Endometrial microvascular endothelial cells (primary cell): ENCODE results near the gene CTNNA2. TPM values are rescaled to one million over a fixed set of nuclear protein-coding genes. Genes with fewer than 3 reads are reported as not detected.

ENCODE experiments used
- in situ Hi-C: cut with HindIII; loops from 2 replicates; pipeline ENCODE4 v1.10.0; 2017; ENCODE audit warnings: low sequenced_read_pairs, low pct_unique_long_range_greater_than_20kb; ENCODE audit errors: inconsistent ontology term
- total RNA-seq: library from RNA; depleted of rRNA; stranded (reverse); fragments of >200 nt; gene quantifications from one replicate; pipeline ENCODE4 v1.2.3, GENCODE V29; 2015; ENCODE audit errors: inconsistent ontology term

CTNNA2 gene
- total RNA-seq, 1 donor from 2014 or later = not detected

DNA sequence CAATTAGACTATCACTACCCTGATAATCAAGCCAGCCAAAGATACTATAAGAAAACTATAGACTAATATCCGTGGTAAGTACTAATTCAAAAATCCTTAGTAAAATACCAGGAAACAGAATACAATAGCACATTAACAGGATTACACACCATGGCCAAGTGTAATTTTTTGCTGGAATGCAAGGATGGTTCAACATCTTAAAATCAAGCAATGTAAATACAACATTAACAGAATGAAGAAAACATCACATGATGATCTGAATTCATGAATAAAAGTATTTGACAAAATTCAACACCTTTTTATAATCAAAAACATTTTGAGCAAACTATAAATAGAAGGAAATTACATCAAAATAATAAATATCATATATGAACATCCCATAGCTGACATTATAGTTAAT, 1142.4 kb downstream of the CTNNA2 start:
- in situ Hi-C loops = no loop called here

DNA sequence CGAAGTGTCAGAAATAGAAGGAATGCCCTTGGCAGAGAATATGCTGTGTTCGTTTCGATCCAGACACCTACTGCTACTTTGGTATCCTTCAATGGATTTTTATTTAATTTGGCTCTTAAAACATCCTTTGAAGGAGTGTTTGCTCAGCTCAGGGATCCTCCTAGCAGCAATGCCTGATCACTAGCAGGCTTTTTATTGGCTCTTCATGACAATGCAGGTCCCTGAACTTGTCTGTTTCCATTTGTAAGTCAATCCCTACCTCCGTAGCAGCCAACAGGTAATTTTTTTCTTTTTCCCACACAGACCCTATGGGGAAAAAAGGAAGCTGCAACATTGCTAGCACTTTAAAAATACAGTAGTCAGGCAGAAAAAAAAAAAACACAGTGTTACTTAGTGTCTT, 1157.9 kb downstream of the CTNNA2 start:
- in situ Hi-C loops = no loop called here

DNA sequence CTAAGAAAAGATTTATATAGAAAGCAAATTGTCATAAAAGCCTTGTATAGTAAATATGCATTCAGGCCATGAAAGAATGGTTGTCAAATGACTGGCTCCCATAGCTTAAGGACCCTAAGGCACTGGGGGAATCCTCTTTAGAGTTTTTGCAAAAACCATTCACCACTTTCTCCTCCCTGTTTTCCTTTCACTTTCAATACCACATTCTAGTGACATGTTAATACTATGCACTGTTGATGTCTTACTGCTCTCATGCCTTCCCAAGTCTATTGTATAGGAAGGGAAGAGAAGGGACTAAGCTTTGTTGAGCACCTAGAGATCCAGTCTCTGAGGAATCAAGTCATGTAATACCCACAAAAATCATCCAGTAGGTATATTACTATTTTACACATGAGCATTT, 1174.7 kb downstream of the CTNNA2 start:
- in situ Hi-C loops = no loop called here

DNA sequence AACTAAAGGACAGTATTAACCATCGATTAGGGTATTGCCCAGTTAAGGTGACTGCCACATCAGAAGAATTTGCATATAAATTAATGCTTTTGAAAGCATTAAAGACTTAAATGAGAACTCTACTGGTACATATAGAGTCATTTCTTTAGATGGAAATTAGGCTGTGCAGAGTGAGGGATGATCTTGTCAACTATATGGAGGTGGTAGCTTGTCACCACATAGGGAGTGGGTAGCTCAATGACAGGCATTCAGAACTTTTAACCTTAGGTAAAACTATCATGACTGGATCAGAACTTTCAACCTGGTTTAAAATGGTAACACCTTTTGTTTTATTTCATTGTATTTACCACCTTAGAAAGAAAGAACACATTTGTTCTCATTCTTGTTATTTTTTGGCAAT, 1176.3 kb downstream of the CTNNA2 start:
- in situ Hi-C loops = no loop called here
